Panc1 (cell line): Measurements from ENCODE around the gene ZC3H18. TPM values are rescaled to one million over a fixed set of nuclear protein-coding genes. Genes with fewer than 3 reads are reported as not detected.

Source experiments
- ATAC-seq: fragments of 200-7000 bp; cut with Tn5 transposase; 2 replicates; pipeline ENCODE4 v1.9.1; 2020; ENCODE audit warnings: mild to moderate bottlenecking, moderate library complexity
- BruUV-seq: library from RNA; stranded (reverse); fragments of 400-500 nt; replicated peaks from 2 replicates; lab custom pipeline; 2021; lab: Mats Ljungman, UMichigan
- CTCF ChIA-PET: fragments of 300-600 bp; sonication (Branson Sonifier 250); formaldehyde crosslinking; loops from one replicate; lab custom pipeline; 2022; ENCODE audit warnings: antibody characterized with exemption; lab: Charles Lee
- POLR2A ChIA-PET: fragments of 300-600 bp; sonication (Branson Sonifier 250); formaldehyde crosslinking; loops from one replicate; lab custom pipeline; 2022; ENCODE audit warnings: antibody characterized with exemption; lab: Charles Lee
- DNase-seq: peaks from one replicate; pipeline ENCODE4 v3.0.0-alpha.2; 2010; ENCODE audit warnings: low read depth, low spot score
- H3K27ac ChIP-seq: 2 replicates; pipeline ENCODE4 v1.5.1; 2011; ENCODE audit warnings: mild to moderate bottlenecking, low read length, inconsistent platforms
- H3K27me3 ChIP-seq: fragments of 200-500 bp; sonication (Bioruptor generic); 2 replicates; pipeline ENCODE4 v1.6.0; 2014; ENCODE audit warnings: low read length, inconsistent platforms; ENCODE audit not compliant: control insufficient read depth, insufficient read depth
- H3K36me3 ChIP-seq: fragments of 200-500 bp; sonication (Bioruptor generic); 2 replicates; pipeline ENCODE4 v1.5.1; 2014; ENCODE audit warnings: inconsistent platforms, mild to moderate bottlenecking, low read length, moderate library complexity; ENCODE audit not compliant: control insufficient read depth, insufficient read depth
- H3K4me1 ChIP-seq: 2 replicates; pipeline ENCODE4 v1.5.1; 2011; ENCODE audit warnings: inconsistent platforms, mild to moderate bottlenecking, low read length, moderate library complexity; ENCODE audit not compliant: control insufficient read depth, insufficient read depth
- H3K4me3 ChIP-seq, 2 experiments: 2 replicates each; pipeline ENCODE4 v1.5.1; 2011 to 2012; ENCODE audit warnings: low read depth in 2 of 2, low read length in 2 of 2, mild to moderate bottlenecking in 2 of 2, inconsistent platforms in 1 of 2, moderate library complexity in 1 of 2
- H3K9me3 ChIP-seq: fragments of 200-500 bp; sonication (Bioruptor generic); 2 replicates; pipeline ENCODE4 v1.5.1; 2014; ENCODE audit warnings: low read depth, mild to moderate bottlenecking, inconsistent platforms, low read length, moderate library complexity; ENCODE audit not compliant: control insufficient read depth, insufficient read depth
- POLR2AphosphoS5 ChIP-seq: IDR thresholded peaks from 2 replicates; pipeline ENCODE4 v1.6.1; 2012; ENCODE audit warnings: mild to moderate bottlenecking, low read depth, low read length, moderate library complexity
- SIN3A ChIP-seq: IDR thresholded peaks from 2 replicates; pipeline ENCODE4 v1.6.1; 2012; ENCODE audit warnings: low read depth, mild to moderate bottlenecking, low read length, moderate library complexity, borderline replicate concordance; ENCODE audit not compliant: insufficient read depth
- TCF7L2 ChIP-seq: IDR thresholded peaks from 2 replicates; pipeline ENCODE4 v1.6.1; 2011; ENCODE audit warnings: mild to moderate bottlenecking, low read depth, low read length, inconsistent platforms
- in situ Hi-C: cut with HindIII; loops from 2 replicates; pipeline ENCODE4 v1.10.0; 2016; ENCODE audit warnings: low sequenced_read_pairs, low pct_unique_long_range_greater_than_20kb
- intact Hi-C: fragments of 100-400 bp; cut with micrococcal nuclease; formaldehyde crosslinking; loops from one replicate; pipeline ENCODE4 v1.10.0; 2022; ENCODE audit not compliant: unreplicated experiment
- total RNA-seq: library from RNA; stranded (reverse); gene quantifications from one replicate; pipeline ENCODE4 v1.2.1, GENCODE V29; 2021; ENCODE audit not compliant: unreplicated experiment
- TF ChIP-seq, protein P1 (sequence below), 2 experiments: IDR thresholded peaks; 2 replicates each; pipeline ENCODE4 v1.6.1; 2011 to 2012; ENCODE audit warnings: low read depth in 2 of 2, control low read depth in 1 of 2, low read length in 1 of 2, mild to moderate bottlenecking in 1 of 2, moderate library complexity in 1 of 2; ENCODE audit not compliant: insufficient read depth in 1 of 2
- TF ChIP-seq, protein P2 (sequence below): fragments of 450-650 bp; IDR thresholded peaks from 2 replicates; pipeline ENCODE4 v1.5.1; 2017; ENCODE audit warnings: mild to moderate bottlenecking

ZC3H18 gene
- total RNA-seq, 1 experiment from 2014 or later = 45.9 TPM

DNA sequence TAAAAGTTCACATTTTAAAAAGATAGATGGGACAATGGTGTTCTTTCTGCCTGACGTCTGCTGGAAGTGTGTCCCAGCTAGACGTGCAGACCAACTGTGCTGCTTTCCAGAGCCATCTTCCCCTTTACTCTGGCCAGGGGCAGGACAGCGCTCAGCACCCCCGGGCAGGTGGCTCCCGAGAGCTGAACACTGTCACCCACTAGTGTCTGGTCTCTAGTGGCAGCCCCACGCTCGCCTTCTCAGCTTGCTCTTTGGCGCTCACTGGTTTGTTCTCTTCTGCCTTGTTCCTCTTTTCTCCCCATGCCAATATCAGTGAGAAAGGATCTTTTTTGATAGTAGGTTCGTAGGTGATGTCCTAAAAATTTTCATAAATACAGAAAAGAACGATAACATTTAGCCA, 25.7 kb downstream of the ZC3H18 start:
- H3K36me3 ChIP-seq = peaks cover 2% of the 10 kb centered on the region; the same call in 1 of the 2 replicates
- in situ Hi-C loops (no loop called here), intact Hi-C loops (no loop called here)
- no peak for ATAC-seq
- no peak overlapping the region for H3K4me3 ChIP-seq
- H3K9me3 ChIP-seq = no peaks in the 10 kb centered on the region
- no peak for DNase-seq
- CTCF ChIA-PET = interaction anchor here (0.6 kb wide), 1 partner anchor 38 kb away, joined by 4 read pairs; no protein-coding TSS in a partner anchor
- H3K27me3 ChIP-seq = no peaks in the 10 kb centered on the region
- POLR2A ChIA-PET = no interaction called here
- no TSS peak for BruUV-seq
- TF ChIP-seq, protein P1, sequence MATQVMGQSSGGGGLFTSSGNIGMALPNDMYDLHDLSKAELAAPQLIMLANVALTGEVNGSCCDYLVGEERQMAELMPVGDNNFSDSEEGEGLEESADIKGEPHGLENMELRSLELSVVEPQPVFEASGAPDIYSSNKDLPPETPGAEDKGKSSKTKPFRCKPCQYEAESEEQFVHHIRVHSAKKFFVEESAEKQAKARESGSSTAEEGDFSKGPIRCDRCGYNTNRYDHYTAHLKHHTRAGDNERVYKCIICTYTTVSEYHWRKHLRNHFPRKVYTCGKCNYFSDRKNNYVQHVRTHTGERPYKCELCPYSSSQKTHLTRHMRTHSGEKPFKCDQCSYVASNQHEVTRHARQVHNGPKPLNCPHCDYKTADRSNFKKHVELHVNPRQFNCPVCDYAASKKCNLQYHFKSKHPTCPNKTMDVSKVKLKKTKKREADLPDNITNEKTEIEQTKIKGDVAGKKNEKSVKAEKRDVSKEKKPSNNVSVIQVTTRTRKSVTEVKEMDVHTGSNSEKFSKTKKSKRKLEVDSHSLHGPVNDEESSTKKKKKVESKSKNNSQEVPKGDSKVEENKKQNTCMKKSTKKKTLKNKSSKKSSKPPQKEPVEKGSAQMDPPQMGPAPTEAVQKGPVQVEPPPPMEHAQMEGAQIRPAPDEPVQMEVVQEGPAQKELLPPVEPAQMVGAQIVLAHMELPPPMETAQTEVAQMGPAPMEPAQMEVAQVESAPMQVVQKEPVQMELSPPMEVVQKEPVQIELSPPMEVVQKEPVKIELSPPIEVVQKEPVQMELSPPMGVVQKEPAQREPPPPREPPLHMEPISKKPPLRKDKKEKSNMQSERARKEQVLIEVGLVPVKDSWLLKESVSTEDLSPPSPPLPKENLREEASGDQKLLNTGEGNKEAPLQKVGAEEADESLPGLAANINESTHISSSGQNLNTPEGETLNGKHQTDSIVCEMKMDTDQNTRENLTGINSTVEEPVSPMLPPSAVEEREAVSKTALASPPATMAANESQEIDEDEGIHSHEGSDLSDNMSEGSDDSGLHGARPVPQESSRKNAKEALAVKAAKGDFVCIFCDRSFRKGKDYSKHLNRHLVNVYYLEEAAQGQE (IDR thresholded peaks at IDR 0.05; ENCODE audit: insufficient read depth in 1 of 2, low read depth in 2 of 2, low read length in 1 of 2) = no peak
- TF ChIP-seq, protein P2, sequence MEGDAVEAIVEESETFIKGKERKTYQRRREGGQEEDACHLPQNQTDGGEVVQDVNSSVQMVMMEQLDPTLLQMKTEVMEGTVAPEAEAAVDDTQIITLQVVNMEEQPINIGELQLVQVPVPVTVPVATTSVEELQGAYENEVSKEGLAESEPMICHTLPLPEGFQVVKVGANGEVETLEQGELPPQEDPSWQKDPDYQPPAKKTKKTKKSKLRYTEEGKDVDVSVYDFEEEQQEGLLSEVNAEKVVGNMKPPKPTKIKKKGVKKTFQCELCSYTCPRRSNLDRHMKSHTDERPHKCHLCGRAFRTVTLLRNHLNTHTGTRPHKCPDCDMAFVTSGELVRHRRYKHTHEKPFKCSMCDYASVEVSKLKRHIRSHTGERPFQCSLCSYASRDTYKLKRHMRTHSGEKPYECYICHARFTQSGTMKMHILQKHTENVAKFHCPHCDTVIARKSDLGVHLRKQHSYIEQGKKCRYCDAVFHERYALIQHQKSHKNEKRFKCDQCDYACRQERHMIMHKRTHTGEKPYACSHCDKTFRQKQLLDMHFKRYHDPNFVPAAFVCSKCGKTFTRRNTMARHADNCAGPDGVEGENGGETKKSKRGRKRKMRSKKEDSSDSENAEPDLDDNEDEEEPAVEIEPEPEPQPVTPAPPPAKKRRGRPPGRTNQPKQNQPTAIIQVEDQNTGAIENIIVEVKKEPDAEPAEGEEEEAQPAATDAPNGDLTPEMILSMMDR = no peak
- TF ChIP-seq SIN3A = no peak
- no peaks in the 10 kb centered on the region for H3K4me1 ChIP-seq
- H3K27ac ChIP-seq = no peak overlapping the region

DNA sequence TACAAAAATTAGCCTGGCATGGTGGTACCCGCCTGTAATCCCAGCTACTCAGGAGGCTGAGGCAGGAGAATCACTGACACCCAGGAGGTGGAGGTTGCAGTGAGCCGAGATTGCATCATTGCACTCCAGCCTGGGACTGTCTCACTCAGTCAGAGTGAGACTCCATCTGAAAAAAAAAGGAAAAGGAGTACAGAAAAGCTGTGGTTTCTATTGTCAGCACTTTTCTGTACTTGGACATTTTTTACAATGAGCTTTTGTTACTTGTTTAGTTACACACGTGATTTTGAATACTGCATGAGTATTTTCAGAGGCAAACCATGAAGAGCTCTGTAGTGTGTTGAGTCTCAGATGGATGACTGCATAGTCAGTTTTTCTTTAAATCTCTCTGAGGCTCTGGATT, 26.3 kb downstream of the ZC3H18 start:
- Histone ChIP-seq H3K9me3 (no peaks in the 10 kb centered on the region), H3K27ac (no peak overlapping the region), H3K36me3 (peaks cover 2% of the 10 kb centered on the region; the same call in 1 of the 2 replicates), H3K4me1 (no peaks in the 10 kb centered on the region), H3K27me3 (no peaks in the 10 kb centered on the region), H3K4me3 (no peak overlapping the region)
- POLR2A ChIA-PET = no interaction called here
- ATAC-seq = no peak
- intact Hi-C loops = no loop called here
- CTCF ChIA-PET = interaction anchor here (0.6 kb wide), 1 partner anchor 38 kb away, joined by 4 read pairs; no protein-coding TSS in a partner anchor
- in situ Hi-C loops = no loop called here
- BruUV-seq = no TSS peak
- DNase-seq = no peak
- TF ChIP-seq POLR2AphosphoS5 (no peak), SIN3A (no peak), TCF7L2 (no peak)
- TF ChIP-seq, protein P1 (IDR thresholded peaks at IDR 0.05; ENCODE audit: insufficient read depth in 1 of 2, low read depth in 2 of 2, low read length in 1 of 2) = no peak
- TF ChIP-seq, protein P2 = no peak
